Amniotic stem cell (primary cell): ENCODE measurements around the gene TAB2.

Experiments
- DNase-seq: peaks from one replicate; lab custom pipeline; 2025; lab: John Stamatoyannopoulos, UW

Gene TAB2, protein sequence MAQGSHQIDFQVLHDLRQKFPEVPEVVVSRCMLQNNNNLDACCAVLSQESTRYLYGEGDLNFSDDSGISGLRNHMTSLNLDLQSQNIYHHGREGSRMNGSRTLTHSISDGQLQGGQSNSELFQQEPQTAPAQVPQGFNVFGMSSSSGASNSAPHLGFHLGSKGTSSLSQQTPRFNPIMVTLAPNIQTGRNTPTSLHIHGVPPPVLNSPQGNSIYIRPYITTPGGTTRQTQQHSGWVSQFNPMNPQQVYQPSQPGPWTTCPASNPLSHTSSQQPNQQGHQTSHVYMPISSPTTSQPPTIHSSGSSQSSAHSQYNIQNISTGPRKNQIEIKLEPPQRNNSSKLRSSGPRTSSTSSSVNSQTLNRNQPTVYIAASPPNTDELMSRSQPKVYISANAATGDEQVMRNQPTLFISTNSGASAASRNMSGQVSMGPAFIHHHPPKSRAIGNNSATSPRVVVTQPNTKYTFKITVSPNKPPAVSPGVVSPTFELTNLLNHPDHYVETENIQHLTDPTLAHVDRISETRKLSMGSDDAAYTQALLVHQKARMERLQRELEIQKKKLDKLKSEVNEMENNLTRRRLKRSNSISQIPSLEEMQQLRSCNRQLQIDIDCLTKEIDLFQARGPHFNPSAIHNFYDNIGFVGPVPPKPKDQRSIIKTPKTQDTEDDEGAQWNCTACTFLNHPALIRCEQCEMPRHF

DNA sequence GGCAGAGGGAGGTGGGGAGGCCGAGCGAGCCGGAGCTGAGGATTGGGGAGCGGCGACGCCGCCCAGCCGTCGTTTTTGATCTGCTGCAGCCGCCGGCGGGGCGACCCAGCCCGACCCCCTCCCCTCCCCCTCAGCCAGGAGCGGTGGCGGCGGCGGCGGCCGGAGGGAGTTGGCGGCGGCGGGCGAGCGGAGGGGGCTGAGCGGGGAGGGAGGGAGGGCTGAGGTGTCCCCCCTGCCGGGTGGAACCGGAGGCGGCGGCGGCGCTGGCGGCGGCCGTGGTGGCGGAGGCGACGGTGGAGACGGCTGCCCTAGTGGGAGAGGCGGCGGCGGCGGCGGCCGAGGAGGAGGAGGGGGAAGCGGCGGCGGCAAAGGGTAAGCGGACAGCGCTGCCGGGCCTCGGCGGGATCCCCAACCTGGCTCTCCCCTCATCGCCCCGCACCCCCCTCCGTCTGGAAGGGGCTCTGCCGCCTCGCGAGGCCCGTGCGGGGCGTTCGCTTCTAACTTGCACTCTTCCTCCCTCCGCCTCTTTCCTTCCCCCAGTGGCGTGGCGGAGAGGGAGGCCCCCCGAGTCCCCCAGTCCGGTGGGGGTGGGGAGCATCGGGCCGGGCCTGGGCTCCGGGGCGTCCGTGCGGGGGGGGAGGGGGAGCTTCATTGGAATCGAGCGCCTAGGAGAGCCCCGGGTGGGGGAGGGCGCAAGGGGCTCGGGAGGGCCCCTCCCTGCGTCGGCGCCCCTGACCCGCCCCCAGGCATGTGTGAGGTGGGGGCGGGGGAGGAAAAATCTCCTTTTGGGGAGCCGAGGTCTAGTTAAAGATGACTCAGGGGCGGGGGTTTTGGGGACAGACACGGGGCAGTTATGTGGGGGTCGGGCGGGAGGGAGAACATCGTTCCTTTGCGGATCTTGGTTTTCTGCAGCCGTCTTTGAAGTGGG lies at the start of gene TAB2:
TAB2 (plus strand) TSS at position 69 of the 928 bp plus-strand sequence. CDS start 52,286 bp downstream, outside the sequence.
- DNase-seq, result no peak

DNA sequence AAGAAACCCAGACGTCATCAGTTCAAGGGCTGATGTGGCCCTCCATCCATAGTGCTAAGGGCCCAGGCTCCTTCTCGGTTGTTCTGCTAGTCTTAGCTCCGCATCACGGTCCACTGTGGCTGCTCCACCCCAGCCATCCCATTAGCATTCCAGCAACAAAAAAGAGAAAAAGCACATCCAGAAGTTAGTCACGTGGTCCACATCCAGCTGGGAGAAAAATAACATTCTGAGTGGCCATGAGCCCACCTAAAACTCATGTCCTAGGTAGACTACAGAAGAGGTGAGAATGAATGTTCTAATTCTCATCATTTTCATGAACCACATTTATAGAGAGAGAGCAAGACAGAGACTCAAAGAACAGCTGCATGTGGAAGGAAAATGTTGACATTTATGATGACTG lies 49.4 kb upstream of the TAB2 start:
- no peak for DNase-seq

DNA sequence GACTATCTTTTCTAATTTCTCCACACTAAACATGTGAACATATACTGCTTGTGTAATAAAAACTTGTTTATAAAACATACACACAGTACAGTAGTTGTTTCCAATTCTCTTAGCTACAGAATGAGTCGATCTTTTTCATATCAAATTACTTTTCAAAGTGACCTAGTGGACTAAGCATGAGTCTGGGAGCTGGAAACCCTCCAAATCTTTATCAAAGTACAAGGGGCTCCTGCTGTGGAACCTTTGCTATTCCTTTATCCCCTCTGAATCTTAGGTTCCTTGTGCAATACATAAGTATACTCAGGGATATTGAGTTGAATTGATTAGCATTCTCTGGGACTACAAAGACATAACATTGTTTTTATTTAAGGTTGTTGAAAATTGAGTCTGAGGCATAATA lies 48.7 kb upstream of the TAB2 start:
- DNase-seq, result no peak

DNA sequence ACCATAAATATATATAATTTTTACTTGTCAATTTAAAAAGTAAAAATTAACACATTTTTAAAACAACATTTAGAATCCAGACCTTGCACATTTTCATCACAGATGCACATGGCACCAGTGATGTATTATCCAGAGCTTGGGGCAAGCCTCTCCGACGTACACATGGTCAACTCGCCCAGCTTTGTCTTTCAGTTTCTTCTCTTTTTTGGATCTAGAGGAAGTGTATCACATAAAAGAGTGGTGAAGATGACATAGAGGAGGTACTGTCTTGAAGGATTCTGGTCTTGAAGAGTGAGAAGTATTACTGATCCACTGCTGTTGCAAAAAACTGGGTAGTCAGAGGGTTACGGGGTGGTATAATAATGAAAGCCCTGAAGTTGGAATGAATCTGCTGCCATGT lies 46.9 kb upstream of the TAB2 start:
- DNase-seq, result no peak

DNA sequence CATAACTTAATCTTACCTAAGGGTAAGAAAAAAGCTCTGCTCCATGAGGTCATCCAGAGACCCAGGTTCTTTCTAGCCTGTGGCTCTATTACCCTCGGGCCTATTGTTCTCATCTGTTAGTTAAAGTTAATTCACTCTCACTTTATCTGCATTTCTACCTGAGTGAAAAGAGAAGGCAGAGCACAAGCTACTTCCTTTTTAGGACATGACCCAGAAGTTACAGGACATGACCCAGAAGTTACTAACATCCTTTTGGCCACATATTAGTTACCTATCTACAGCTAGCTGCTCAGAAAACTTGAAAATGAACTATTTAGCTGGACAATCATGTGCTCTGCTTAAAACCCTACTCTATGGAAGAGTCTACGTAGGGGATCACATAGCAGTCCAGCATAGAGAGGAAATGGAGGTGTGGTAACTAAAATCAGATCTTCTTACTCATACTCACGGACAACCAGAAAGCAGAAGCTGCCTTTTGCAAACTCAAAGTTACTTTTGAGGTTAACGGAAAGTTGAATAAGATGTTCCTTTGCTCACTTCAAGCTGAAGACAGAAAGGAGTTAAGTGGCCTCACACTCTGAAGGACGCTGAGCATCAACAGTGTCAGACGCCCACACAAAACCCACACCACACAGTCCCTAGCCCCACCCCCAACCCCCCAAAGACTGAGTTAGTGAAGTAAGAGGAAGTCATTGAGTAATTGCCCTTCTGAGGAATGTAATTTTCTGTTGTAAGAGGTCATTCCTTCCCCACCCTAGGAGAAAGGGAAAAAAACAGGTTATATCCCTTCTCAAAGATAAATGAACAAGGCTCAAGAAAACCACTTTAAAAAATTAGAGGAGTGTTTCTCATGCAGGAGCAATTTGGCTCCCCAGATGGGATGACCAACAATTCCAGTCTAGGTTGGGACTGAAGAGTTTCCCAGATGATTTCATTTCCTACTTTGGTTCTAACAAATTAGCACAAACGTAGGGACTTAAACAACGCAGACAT lies 45.9 kb upstream of the TAB2 start:
- no peak for DNase-seq

DNA sequence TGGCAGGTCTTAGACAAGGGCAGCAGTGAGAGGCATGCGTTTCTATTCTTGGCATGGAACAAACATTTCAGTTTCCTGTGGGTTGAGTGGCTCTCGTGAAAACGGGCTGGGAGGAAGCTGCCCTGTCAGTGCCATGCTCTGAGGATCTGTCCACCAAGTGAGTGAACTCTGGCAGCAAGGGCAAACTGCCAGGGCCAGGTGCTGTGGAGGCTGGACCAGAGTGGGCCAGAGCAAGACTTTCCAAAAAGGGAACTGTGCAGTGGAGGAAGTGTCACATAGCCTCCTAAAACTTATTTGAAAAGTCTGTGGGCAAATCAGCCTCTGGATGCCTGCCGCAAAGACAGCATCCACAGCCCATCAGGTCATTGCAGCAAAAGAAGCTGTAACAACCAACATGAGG lies 44.2 kb upstream of the TAB2 start:
- no peak for DNase-seq

DNA sequence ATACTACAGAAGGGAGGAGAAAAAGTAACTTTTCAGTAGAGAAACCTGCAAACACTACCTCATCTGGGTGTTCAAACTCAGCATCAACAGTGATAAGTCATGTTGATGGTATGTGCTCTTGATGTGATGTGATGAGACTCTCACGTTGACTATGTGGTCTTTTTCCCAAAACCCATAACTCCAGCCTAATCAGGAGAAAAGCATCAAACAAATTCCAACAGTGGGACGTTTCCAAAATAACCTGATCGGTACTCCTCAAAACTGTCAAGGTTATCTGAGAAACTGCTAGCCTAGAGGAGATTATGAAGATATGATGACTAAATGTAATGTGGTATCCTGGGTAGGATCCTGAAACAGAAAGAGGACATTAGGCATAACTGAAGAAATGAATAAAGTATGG lies 41.9 kb upstream of the TAB2 start:
- DNase-seq, result no peak

DNA sequence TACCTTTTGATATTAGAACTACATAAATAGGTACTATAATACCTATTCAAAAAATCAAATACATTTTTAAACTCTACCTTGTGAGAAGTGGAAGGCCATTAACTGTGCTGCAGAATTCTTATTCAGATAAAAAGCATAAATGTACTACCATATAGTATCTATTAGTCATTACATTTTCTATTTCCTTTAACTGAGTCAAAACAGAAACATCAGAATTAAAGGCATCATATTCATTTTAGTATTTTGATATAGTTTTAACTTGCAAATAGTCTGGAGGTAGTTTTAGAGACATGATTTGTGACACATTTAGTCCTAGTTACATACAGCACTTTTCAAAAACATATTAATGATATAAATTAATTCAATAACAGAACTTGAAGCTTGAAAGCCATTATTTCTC lies 39.9 kb upstream of the TAB2 start:
- no peak for DNase-seq

DNA sequence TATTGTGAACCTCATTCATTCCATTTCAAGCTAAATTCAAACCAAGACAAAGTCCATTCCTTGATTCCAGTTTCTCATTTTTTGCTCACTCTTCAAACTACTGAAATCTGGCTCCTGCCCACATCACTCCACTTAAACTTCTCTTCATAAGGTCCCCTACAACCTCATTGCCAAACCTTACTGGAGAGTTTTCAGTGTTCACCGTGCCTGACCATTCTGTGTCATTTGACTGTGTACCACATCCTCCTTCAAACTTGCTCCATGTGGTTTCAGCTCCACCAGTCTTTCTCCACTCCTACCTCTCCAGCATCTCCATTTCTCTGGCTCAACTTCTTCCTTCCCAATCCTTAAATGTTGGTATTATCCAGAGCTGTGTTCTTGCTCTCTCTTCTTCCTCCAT lies 38.5 kb upstream of the TAB2 start:
- DNase-seq, result no peak

DNA sequence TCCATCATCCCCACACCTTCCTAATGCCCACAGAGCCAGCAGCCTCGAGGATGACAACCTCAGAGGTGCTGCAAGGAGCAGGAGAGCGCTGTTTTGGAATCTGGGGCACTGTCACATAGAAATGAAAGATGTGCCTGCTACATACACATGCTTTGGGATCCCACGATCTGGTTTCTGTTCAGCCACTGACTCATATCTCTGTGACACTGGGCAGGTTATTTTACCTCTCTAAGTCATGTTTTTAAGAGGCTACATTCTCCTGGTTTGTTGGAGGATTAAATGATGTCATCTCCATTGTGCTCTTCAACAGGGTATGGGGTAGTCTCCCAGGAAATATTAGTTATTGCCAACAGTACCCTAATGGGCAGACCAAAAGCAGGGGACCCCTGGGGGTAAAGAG lies 32.6 kb upstream of the TAB2 start:
- DNase-seq, result no peak

DNA sequence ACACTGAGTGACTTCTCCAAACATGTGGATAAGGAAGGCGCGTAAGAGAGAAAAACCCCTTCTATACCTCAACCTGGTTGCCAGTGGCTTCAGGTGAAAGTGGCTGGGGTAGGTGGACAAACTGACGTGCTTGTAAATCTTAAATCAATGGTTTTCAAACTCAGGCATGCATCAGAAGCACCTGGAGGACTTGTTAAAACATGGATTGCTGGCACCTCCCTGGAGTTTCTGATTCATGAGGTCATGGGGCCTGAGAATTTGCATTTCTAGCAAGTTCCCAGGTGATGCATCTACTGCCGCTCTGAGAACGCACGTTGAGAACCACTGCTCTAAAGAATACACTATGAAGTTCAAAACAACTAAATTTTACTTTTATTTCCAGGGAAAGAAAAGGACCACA lies 31.9 kb upstream of the TAB2 start:
- no peak for DNase-seq

DNA sequence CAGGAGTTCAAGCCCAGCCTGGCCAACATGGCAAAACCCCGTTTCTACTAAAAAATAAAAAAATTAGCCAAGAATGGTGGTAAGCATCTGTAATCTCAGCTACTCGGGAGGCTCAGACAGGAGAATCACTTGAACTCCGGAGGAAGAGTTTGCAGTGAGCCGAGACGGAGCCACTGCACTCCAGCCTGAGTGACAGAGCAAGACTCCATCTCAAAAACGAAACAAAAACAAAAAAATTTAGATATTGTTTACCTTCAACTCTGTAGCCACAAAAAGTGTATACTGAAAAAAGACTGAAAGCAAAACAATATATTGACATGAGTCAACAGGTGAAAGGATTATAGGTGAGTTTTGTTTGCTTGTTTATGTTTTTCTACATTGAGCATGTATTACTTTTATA lies 30.6 kb upstream of the TAB2 start:
- DNase-seq, result no peak

DNA sequence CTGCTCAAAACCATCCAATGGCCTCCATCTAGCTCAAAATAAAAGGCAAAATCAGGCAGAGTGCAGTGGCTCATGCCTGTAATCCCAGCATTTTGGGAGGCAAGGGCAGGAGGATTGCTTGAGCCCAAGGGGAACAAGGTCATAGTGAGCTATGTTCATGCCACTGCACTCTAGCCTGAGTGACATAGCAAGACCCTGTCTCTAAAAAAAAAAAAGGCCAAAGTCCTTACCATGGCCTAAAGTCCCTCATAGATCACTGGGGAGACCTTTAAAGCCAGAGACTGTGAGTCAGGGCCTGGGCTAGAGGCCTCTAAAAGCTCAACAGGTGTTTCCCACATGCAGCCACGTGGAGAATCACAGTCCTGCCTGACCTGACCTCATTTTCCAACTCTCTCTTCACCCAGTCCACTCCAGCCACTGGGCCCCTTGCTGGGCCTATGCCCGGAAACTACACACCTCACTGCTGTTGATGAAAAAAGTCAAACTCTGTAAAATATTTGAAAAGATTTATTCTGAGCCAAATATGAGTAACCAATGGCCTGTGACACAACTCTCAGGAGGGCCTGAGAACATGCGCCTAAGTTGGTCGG lies 28.2 kb upstream of the TAB2 start:
- DNase-seq, result no peak

DNA sequence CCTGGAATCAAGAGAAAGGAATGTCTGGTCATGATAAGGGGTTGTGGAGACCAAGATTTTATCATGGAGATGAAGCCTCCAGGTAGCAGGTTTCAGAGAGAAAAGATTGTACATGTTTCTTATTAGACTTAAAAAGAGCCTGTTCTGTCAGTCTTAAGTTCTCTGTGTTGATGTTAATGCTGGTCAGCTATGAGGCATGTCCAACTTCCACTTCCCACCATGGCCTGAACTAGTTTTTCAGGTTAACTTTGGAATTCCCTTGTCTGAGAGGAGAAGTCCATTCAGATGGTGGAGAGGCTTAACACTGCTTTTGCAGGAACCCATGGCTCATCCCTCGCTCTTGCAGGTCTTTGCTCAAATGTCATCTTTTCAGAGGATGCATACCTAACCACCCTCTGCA lies 27.5 kb upstream of the TAB2 start:
- DNase-seq, result no peak

DNA sequence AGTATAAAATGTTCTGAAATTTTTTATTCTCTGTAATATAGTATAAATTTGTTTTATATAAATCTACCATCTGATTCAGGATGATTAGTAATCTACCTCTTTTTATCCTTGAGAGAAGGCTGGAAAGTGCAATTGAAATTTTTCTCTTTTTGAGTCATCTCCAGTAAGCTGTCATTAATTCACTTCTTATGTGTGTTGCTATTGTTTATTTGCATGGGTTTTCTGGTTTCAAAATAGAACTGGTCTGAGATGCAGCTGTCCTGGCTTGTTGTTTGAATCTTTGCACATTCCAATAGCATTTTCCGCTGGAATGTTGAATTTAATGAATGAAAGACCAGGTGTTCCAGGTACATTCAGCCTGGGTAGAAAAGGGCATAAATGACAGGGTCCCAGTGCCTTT lies 24.3 kb upstream of the TAB2 start:
- DNase-seq, result no peak

DNA sequence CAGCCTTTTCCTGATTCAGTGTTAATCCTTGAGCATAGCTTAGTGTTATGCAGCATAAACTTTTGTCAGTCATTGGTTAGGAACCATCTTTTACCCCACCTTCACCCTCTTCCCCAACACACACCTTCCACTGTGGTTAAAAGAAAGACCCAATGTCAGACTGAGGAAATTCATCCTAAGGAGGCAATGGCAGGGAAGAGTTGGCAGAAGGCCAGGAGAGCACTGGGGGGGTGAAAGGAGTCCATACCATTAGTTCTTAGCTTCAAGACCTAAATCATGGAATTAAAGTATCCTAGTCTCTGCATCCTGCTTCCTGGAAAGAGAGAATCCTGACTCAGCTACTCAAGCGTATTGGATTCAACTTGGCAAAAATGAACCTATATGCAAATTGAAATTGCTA lies 16.9 kb upstream of the TAB2 start:
- DNase-seq, result no peak

DNA sequence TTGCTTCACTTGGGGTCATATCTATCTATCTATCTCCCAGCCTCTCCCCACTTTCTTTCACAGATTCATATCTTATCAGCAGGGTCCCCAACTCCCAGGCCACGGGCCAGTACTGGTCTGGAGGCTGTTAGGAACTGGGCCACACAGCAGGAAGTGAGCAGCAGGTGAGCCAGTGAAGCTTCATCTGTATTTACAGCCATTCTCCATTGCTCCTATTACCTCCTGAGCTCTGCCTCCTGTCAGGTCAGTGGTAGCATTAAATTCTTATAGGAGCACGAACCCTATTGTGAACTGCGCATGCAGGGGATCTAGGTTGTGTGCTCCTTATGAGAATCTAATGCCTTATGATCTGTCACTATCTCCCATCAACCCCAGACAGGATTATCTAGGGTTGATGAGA lies 14.8 kb upstream of the TAB2 start:
- no peak for DNase-seq

DNA sequence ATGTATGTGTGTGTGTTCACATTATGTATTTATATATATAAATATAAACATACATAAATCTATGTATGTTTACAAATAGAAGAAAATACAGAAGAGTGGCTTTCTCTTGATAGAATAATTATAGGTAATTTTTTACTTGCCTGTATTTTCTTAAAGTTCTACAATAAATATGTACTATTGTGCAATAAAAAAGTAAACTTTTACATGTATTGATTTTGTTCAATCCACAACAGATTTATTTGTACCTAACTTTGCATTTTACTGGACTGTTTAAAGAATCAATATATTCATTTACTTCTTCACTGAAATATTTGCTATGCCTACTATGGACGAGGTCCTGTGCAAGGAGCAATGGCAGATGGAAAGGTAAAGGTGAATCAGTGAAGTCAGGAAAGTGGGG lies 14.0 kb upstream of the TAB2 start:
- no peak for DNase-seq

DNA sequence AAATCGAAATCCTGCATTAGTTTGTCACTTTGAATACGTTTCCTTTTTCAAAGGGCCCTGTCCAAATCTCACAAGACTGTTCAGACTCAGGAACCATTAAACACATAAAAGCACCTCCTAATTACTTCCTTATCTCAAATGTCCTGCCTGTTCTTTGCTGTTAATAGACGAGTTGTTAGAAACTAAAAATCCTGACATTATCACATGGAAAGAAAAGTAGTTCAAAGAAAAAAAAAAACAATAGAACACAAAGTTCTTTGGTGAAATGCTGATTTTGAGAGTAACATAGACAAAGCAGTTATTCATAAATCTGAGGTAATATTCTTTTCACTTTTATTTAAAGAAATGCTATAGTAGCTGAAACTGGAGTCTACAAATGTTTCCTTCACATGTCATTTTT lies 12.1 kb upstream of the TAB2 start:
- no peak for DNase-seq

DNA sequence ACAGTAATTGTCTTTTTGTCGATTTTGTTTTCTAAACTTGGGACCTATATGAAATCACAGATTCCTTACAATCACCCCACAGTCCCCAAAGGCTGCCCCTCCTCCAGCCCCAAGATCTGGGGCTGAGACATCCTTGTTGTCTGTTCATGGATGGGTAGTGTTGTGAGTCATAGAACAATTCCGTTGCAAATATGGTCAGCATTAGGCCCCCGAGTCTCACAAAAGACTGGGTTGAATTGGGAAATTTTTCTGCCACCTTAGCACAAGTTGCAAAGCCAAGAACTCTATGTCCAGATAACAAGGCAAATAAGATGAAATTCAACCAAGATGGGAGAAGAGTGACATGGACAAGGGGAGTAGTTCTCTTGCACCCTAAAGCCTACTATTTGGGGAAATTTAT lies 10.5 kb upstream of the TAB2 start:
- DNase-seq, result no peak

DNA sequence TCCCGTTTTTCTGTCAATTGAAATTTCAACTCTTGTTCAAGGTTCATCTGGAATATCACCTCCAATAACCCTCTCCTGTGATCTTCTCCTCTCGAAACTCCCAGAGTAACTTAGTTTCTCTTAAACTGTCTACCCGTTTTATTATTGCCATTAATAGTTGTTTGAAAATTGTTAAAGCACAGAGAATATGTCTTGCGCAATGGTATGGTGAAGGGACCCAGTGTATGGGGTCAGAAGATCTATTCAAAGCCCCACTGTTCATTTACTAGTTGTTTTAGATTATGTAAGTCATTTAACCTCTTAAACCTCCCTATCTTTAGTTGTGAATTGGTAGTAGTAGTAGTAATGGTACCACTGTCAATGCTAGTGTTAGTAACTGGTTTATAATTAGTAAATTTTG lies 6.2 kb upstream of the TAB2 start:
- DNase-seq, result no peak
